ENCODE data around the gene SEMA5A. TPM values are rescaled to one million over a fixed set of nuclear protein-coding genes. Genes with fewer than 3 reads are reported as not detected.

SEMA5A gene
- total RNA-seq, 4 donors from 2014 or later: 0.46 to 3.2 (median 1.7) TPM

DNA sequence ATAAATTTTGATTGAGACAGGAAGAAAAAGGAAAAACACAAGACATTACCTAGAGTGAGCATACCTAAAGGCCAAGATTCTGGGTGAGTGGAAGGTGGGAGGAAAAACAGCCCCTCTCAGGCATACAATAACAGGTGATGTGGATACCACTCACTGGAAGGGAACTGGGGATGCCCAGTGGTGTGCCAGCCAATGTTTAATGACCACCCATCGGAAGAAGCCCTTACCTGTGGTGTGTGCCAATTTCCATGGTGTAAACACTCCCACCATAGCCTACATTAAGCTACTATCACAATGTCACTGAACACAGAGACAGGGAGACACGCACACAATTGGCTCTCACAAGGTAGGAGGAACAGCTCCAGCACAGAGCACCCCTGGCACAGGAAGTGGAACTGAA lies 63.5 kb downstream of the SEMA5A start:
- no peak for TF ChIP-seq CTCF (IDR thresholded peaks at IDR 0.05 in 4 of 5, conservative IDR thresholded peaks at IDR 0.05 in 1 of 5)
- TF ChIP-seq POLR2A (IDR thresholded peaks at IDR 0.05): no peak
- Histone ChIP-seq H3K27ac (no peak overlapping the region), H3K27me3 (no peaks in the 10 kb centered on the region), H3K36me3 (no peaks in the 10 kb centered on the region), H3K9me3 (no peaks in the 10 kb centered on the region), H3K4me1 (no peaks in the 10 kb centered on the region), H3K4me3 (no peak overlapping the region)
- intact Hi-C loops (cut with DNase I; ENCODE audit: low total_unique reads): no loop called here
- DNase-seq (no peak), ATAC-seq (no peak)
- in situ Hi-C loops (cut with MboI; ENCODE audit: low sequenced_read_pairs in 4 of 4): no loop called here

DNA sequence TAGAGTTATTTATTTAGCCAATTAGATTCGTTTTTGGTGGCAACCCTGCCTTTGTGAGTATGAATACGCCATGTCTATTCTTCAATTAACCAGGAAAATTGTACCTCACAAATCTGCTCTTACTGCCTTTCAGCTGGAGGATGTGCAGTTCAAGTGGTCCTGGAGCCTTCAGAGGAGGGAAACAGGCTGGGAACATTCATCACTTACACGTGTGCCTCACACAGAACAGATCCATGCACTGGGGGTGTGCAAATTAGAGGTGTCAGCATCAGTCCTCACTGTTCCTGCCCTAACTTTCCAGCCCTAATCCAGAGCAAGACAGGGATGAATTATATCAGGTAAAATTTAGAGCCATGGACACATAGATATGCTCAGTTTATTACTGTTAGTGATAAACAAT lies 65.4 kb downstream of the SEMA5A start:
- intact Hi-C loops (cut with DNase I; ENCODE audit: low total_unique reads): no loop called here
- no peak overlapping the region for H3K4me3 ChIP-seq
- H3K4me1 ChIP-seq: no peaks in the 10 kb centered on the region
- in situ Hi-C loops (cut with MboI; ENCODE audit: low sequenced_read_pairs in 4 of 4): no loop called here
- H3K27me3 ChIP-seq: no peaks in the 10 kb centered on the region
- DNase-seq (no peak), ATAC-seq (no peak)
- no peaks in the 10 kb centered on the region for H3K36me3 ChIP-seq
- H3K9me3 ChIP-seq: no peaks in the 10 kb centered on the region
- TF ChIP-seq POLR2A (IDR thresholded peaks at IDR 0.05): no peak
- no peak for TF ChIP-seq CTCF (IDR thresholded peaks at IDR 0.05 in 4 of 5, conservative IDR thresholded peaks at IDR 0.05 in 1 of 5)
- no peak overlapping the region for H3K27ac ChIP-seq

DNA sequence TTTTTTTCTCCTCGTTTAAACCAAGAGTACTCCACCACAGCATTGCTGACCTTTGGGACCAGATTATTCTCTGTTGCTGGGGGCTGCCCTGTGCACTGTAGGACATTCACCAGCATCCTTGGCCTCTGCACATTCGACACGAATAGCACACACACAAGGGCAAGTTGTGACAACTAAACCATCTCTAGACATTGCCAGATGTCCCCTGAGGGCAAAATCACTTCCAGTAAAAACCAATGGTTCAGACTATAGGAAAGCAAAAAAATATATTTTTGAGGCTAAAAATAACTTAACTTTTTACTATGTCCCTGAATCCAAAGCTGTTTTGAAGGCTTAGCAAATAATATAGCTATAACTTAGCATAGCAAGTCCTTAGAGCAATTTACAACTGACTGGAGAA lies 65.9 kb downstream of the SEMA5A start:
- no peaks in the 10 kb centered on the region for H3K27me3 ChIP-seq
- TF ChIP-seq CTCF (IDR thresholded peaks at IDR 0.05 in 4 of 5, conservative IDR thresholded peaks at IDR 0.05 in 1 of 5) (no peak), POLR2A (IDR thresholded peaks at IDR 0.05) (no peak)
- no peak overlapping the region for H3K4me3 ChIP-seq
- ATAC-seq: no peak
- H3K4me1 ChIP-seq: no peaks in the 10 kb centered on the region
- no peaks in the 10 kb centered on the region for H3K36me3 ChIP-seq
- no peak for DNase-seq
- in situ Hi-C loops (cut with MboI; ENCODE audit: low sequenced_read_pairs in 4 of 4): no loop called here
- H3K9me3 ChIP-seq: no peaks in the 10 kb centered on the region
- no peak overlapping the region for H3K27ac ChIP-seq
- intact Hi-C loops (cut with DNase I; ENCODE audit: low total_unique reads): no loop called here

DNA sequence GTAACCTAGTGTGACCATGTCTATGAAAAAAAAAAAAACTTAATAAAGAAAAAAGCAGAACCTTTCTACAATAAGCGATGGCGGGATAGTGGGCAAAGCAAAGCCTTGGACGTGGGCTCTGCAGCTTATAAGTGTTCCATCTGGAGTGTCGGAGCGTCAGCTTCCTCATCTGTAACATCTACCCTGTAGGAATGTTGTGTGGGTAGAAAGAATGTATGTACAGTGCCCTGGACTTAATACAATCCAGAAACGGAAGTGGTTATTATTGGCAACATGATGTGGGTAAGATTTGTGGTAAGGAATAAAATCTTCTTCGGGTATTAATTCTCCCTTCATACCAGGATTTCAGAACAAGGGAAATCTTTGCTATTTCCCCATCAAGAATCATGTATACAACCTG lies 66.5 kb downstream of the SEMA5A start:
- no peak for DNase-seq
- H3K4me3 ChIP-seq: no peak overlapping the region
- no peaks in the 10 kb centered on the region for H3K36me3 ChIP-seq
- H3K9me3 ChIP-seq: no peaks in the 10 kb centered on the region
- in situ Hi-C loops (cut with MboI; ENCODE audit: low sequenced_read_pairs in 4 of 4) (no loop called here), intact Hi-C loops (cut with DNase I; ENCODE audit: low total_unique reads) (no loop called here)
- H3K4me1 ChIP-seq: no peaks in the 10 kb centered on the region
- H3K27me3 ChIP-seq: no peaks in the 10 kb centered on the region
- no peak for TF ChIP-seq CTCF (IDR thresholded peaks at IDR 0.05 in 4 of 5, conservative IDR thresholded peaks at IDR 0.05 in 1 of 5)
- TF ChIP-seq POLR2A (IDR thresholded peaks at IDR 0.05): no peak
- ATAC-seq: no peak
- H3K27ac ChIP-seq: no peak overlapping the region

DNA sequence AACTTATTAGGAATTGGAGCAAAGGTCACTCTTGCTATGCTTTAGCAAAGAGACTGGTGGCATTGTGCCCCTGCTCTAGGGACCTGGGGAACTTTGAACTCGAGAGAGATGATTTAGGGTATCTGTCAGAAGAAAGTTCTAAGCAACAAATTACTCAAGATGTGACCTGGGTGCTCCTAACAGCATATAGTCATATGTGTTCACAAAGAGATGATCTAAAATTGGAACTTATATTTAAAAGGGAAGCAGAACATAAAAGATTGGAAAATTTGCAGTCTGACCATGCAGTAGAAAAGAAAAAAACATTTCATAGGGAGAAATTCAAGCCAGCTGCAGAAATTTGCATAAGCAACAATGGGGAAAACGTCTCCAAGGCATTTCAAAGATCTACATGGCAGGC lies 68.3 kb downstream of the SEMA5A start:
- in situ Hi-C loops (cut with MboI; ENCODE audit: low sequenced_read_pairs in 4 of 4): no loop called here
- intact Hi-C loops (cut with DNase I; ENCODE audit: low total_unique reads): no loop called here
- Histone ChIP-seq H3K4me1 (no peaks in the 10 kb centered on the region), H3K27ac (no peak overlapping the region), H3K36me3 (no peaks in the 10 kb centered on the region), H3K4me3 (no peak overlapping the region), H3K27me3 (no peaks in the 10 kb centered on the region), H3K9me3 (no peaks in the 10 kb centered on the region)
- ATAC-seq: no peak
- TF ChIP-seq POLR2A (IDR thresholded peaks at IDR 0.05) (no peak), CTCF (IDR thresholded peaks at IDR 0.05 in 4 of 5, conservative IDR thresholded peaks at IDR 0.05 in 1 of 5) (no peak)
- DNase-seq: no peak

Data from gastrocnemius medialis (tissue), 4 donors.